NOMO-1 treated with DMSO at 0.1 percent for 48 hours (cell line): ENCODE measurements around the gene FXN.
"Not testable (repeated sequence)": the region's sequence is repeated elsewhere in the genome, so short reads cannot be mapped to it uniquely, and the experiment has no call there.

Experiments used
- DNase-seq: peaks from one replicate; lab custom pipeline; 2025; ENCODE audit not compliant: unreplicated experiment; lab: John Stamatoyannopoulos, UW

FXN gene

GRCh38 chr9:69023650-69024049 lies 11.9 kb upstream of the FXN start:
- DNase-seq, result no peak

- DNase-seq, result peak; percentile 26
These were observed 8.0 kb upstream of the FXN start for GRCh38 chr9:69027355-69028097.

GRCh38 chr9:69028754-69029153 lies 6.8 kb upstream of the FXN start:
- DNase-seq, result no peak

- DNase-seq, result no peak
These were observed 6.0 kb upstream of the FXN start for GRCh38 chr9:69029535-69029934.

GRCh38 chr9:69030851-69031645 lies 4.5 kb upstream of the FXN start:
- DNase-seq, result no peak

- DNase-seq, result no peak
These were observed 1.5 kb upstream of the FXN start for GRCh38 chr9:69034071-69034470.

- no peak for DNase-seq
These were observed 757 bp downstream of the FXN start for GRCh38 chr9:69036309-69036708.

GRCh38 chr9:69036799-69037198 lies 1.2 kb downstream of the FXN start:
- no peak for DNase-seq

- no peak for DNase-seq
These were observed 5.1 kb downstream of the FXN start for GRCh38 chr9:69040646-69041045.

- no peak for DNase-seq
These were observed 9.0 kb downstream of the FXN start for GRCh38 chr9:69044240-69045219.

GRCh38 chr9:69045821-69046220 lies 10.3 kb downstream of the FXN start:
- no peak for DNase-seq

GRCh38 chr9:69046723-69047122 lies 11.2 kb downstream of the FXN start:
- DNase-seq, result no peak

GRCh38 chr9:69047371-69047770 lies 11.8 kb downstream of the FXN start:
- DNase-seq, result no peak

GRCh38 chr9:69049094-69049493 lies 13.5 kb downstream of the FXN start:
- no peak for DNase-seq

- not testable (repeated sequence) for DNase-seq
These were observed 15.4 kb downstream of the FXN start for GRCh38 chr9:69050936-69051335.

GRCh38 chr9:69054989-69055388 lies 19.4 kb downstream of the FXN start:
- no peak for DNase-seq

GRCh38 chr9:69056191-69056815 lies 20.8 kb downstream of the FXN start:
- no peak for DNase-seq

GRCh38 chr9:69058101-69058500 lies 22.5 kb downstream of the FXN start:
- DNase-seq, result no peak

GRCh38 chr9:69060766-69061165 lies 25.2 kb downstream of the FXN start:
- no peak for DNase-seq

GRCh38 chr9:69062195-69062594 lies 26.6 kb downstream of the FXN start:
- DNase-seq, result no peak

- no peak for DNase-seq
These were observed 28.3 kb downstream of the FXN start for GRCh38 chr9:69063839-69064238.
